ENCODE measurements around the gene LTBP1. TPM values are rescaled to one million over a fixed set of nuclear protein-coding genes. Genes with fewer than 3 reads are reported as not detected.

LTBP1 gene
- total RNA-seq, 1 donor from 2014 or later = 3.9 TPM

DNA sequence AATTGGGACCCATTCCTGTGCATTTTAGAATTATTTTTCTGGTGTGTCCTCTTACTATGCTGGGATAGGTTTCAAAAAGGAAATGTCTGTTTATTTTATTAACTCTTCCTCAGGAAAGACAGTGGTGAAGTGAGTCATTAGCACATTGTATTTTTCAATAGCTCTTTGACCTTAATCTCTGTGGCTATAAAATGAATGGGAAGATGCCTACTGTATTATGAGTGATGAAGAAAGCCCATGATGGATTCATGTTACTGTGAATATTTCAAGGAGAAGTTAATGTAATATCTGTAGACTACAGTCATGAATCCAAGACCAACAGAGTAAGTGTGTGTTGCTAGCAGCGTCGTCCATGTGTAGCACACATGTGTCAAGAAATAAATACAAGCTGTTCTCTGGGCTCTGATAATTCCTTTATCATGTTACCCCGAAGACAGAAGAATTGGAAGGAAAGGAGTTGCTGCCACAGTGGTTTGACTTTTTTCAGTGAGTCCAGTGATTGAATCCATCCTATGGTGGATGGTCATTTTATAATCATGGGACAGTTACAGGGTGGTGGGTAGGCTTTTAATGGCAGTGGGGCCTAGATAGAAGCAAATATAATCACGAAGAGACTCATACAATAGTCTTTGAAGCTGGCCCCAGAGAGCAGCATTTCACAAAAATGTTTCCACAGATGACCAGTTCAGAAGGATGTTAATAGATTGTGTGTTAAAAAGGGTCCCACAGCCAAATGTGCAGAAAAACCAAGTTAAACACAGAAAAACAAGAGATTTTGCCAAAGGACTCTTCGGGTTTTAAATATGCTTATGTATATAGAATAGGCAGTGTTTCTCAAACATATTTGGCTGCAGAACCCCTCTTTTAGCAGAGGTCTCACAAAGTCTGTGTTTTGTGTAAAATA lies 290.0 kb downstream of the LTBP1 start:
- H3K4me3 Mint-ChIP-seq (ENCODE audit: unreplicated experiment) = no peak overlapping the region
- DNase-seq = no peak
- no peak overlapping the region for H3K27ac Mint-ChIP-seq (ENCODE audit: unreplicated experiment)
- H3K27me3 Mint-ChIP-seq (ENCODE audit: unreplicated experiment) = no peaks in the 10 kb centered on the region
- no peaks in the 10 kb centered on the region for H3K4me1 Mint-ChIP-seq (ENCODE audit: low read depth, unreplicated experiment)
- no peaks in the 10 kb centered on the region for H3K36me3 Mint-ChIP-seq (ENCODE audit: unreplicated experiment)
- TF ChIP-seq CTCF (IDR thresholded peaks at IDR 0.05; ENCODE audit: partially characterized antibody, unreplicated experiment) = no peak
- H3K9me3 Mint-ChIP-seq (ENCODE audit: unreplicated experiment) = no peaks in the 10 kb centered on the region

GRCh38 chr2:33238111-33238510 lies 291.4 kb downstream of the LTBP1 start:
- H3K9me3 Mint-ChIP-seq (ENCODE audit: unreplicated experiment) = no peaks in the 10 kb centered on the region
- H3K4me1 Mint-ChIP-seq (ENCODE audit: low read depth, unreplicated experiment) = no peaks in the 10 kb centered on the region
- DNase-seq = no peak
- H3K27ac Mint-ChIP-seq (ENCODE audit: unreplicated experiment) = no peak overlapping the region
- no peaks in the 10 kb centered on the region for H3K36me3 Mint-ChIP-seq (ENCODE audit: unreplicated experiment)
- H3K27me3 Mint-ChIP-seq (ENCODE audit: unreplicated experiment) = no peaks in the 10 kb centered on the region
- H3K4me3 Mint-ChIP-seq (ENCODE audit: unreplicated experiment) = no peak overlapping the region
- TF ChIP-seq CTCF (IDR thresholded peaks at IDR 0.05; ENCODE audit: partially characterized antibody, unreplicated experiment) = no peak

GRCh38 chr2:33240178-33240577 lies 293.4 kb downstream of the LTBP1 start:
- H3K27ac Mint-ChIP-seq (ENCODE audit: unreplicated experiment) = no peak overlapping the region
- H3K9me3 Mint-ChIP-seq (ENCODE audit: unreplicated experiment) = no peaks in the 10 kb centered on the region
- no peaks in the 10 kb centered on the region for H3K4me1 Mint-ChIP-seq (ENCODE audit: low read depth, unreplicated experiment)
- no peaks in the 10 kb centered on the region for H3K36me3 Mint-ChIP-seq (ENCODE audit: unreplicated experiment)
- no peak for DNase-seq
- no peak for TF ChIP-seq CTCF (IDR thresholded peaks at IDR 0.05; ENCODE audit: partially characterized antibody, unreplicated experiment)
- no peak overlapping the region for H3K4me3 Mint-ChIP-seq (ENCODE audit: unreplicated experiment)
- H3K27me3 Mint-ChIP-seq (ENCODE audit: unreplicated experiment) = no peaks in the 10 kb centered on the region

GRCh38 chr2:33241072-33241471 lies 294.3 kb downstream of the LTBP1 start:
- no peak for DNase-seq
- Mint-ChIP-seq H3K9me3 (ENCODE audit: unreplicated experiment) (no peaks in the 10 kb centered on the region), H3K27me3 (ENCODE audit: unreplicated experiment) (no peaks in the 10 kb centered on the region), H3K4me3 (ENCODE audit: unreplicated experiment) (no peak overlapping the region), H3K36me3 (ENCODE audit: unreplicated experiment) (no peaks in the 10 kb centered on the region), H3K4me1 (ENCODE audit: low read depth, unreplicated experiment) (no peaks in the 10 kb centered on the region), H3K27ac (ENCODE audit: unreplicated experiment) (no peak overlapping the region)
- TF ChIP-seq CTCF (IDR thresholded peaks at IDR 0.05; ENCODE audit: partially characterized antibody, unreplicated experiment) = no peak

- no peak for DNase-seq
- Mint-ChIP-seq H3K9me3 (ENCODE audit: unreplicated experiment) (no peaks in the 10 kb centered on the region), H3K4me1 (ENCODE audit: low read depth, unreplicated experiment) (no peaks in the 10 kb centered on the region), H3K4me3 (ENCODE audit: unreplicated experiment) (no peak overlapping the region), H3K36me3 (ENCODE audit: unreplicated experiment) (no peaks in the 10 kb centered on the region), H3K27me3 (ENCODE audit: unreplicated experiment) (no peaks in the 10 kb centered on the region), H3K27ac (ENCODE audit: unreplicated experiment) (no peak overlapping the region)
- TF ChIP-seq CTCF (IDR thresholded peaks at IDR 0.05; ENCODE audit: partially characterized antibody, unreplicated experiment) = no peak
Measured at GRCh38 chr2:33241581-33241980, 294.8 kb downstream of the LTBP1 start.

Measured in glutamatergic neuron (in vitro differentiated cells).